ENCODE measurements around the gene RCAN1.

The RCAN1 gene

GRCh38 chr21:34536820-34537219, 78.1 kb downstream of the RCAN1 start:
- DNase-seq = no peak

GRCh38 chr21:34536311-34536710, 78.6 kb downstream of the RCAN1 start:
- DNase-seq = no peak

GRCh38 chr21:34535886-34536285, 79.0 kb downstream of the RCAN1 start:
- DNase-seq = no peak

GRCh38 chr21:34534522-34534921, 80.4 kb downstream of the RCAN1 start:
- no peak for DNase-seq

GRCh38 chr21:34533938-34534337, 81.0 kb downstream of the RCAN1 start:
- no peak for DNase-seq

GRCh38 chr21:34531399-34531798, 83.5 kb downstream of the RCAN1 start:
- no peak for DNase-seq

GRCh38 chr21:34530261-34530660, 84.7 kb downstream of the RCAN1 start:
- DNase-seq = no peak

- DNase-seq = no peak
These were observed 86.8 kb downstream of the RCAN1 start for GRCh38 chr21:34528131-34528561.

GRCh38 chr21:34526618-34527290, 88.2 kb downstream of the RCAN1 start:
- DNase-seq = peak; percentile 13

- DNase-seq = no peak
These were observed 88.7 kb downstream of the RCAN1 start for GRCh38 chr21:34526241-34526617.

- no peak for DNase-seq
These were observed 90.0 kb downstream of the RCAN1 start for GRCh38 chr21:34524646-34525601.

- DNase-seq = no peak
These were observed 91.8 kb downstream of the RCAN1 start for GRCh38 chr21:34523019-34523555.

- DNase-seq = no peak
These were observed 92.6 kb downstream of the RCAN1 start for GRCh38 chr21:34522284-34522683.

GRCh38 chr21:34521561-34521960, 93.4 kb downstream of the RCAN1 start:
- DNase-seq = no peak

GRCh38 chr21:34520764-34521508, 94.0 kb downstream of the RCAN1 start:
- no peak for DNase-seq

GRCh38 chr21:34520281-34520680, 94.6 kb downstream of the RCAN1 start:
- DNase-seq = no peak

- DNase-seq = no peak
These were observed 95.2 kb downstream of the RCAN1 start for GRCh38 chr21:34519694-34520093.

GRCh38 chr21:34519016-34519415, 95.9 kb downstream of the RCAN1 start:
- no peak for DNase-seq

- DNase-seq = no peak
These were observed 96.6 kb downstream of the RCAN1 start for GRCh38 chr21:34518301-34518700.

- DNase-seq = no peak
These were observed 97.2 kb downstream of the RCAN1 start for GRCh38 chr21:34517491-34518245.

- no peak for DNase-seq
These were observed 97.9 kb downstream of the RCAN1 start for GRCh38 chr21:34517039-34517438.

GRCh38 chr21:34514576-34515115, 100.3 kb downstream of the RCAN1 start:
- no peak for DNase-seq
